ENCODE results near the gene TNPO1.

TNPO1 gene

DNA sequence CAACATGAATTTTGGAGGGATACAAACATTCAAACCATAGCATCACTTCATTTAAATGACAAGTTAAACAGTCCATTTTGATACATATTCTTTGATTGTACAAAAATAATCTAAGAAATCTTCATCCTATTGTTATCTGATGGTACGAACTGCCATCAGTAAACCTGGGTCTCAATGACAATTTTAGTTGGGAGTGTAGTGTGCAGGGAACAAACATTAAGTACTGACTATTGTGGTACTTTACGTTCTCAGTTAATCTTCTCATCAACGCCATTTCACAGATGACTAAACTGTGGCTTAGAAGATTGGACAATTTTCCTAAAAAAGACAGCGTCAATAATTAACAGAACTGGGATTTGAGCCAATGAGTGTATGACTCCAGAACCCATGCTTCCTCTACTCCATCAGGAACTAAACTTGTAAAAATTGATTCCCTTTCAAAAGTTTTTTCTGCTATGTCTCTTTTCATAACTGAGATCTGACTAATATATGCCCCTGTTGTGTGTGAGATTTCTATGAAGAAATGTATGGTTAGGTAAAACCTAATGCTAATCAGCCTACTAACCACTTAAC lies 21.1 kb downstream of the TNPO1 start:
- TF ChIP-seq GATA2 (IDR thresholded peaks at IDR 0.05; ENCODE audit: low read depth, low read length): no peak
- no peak for TF ChIP-seq GATA3 (IDR thresholded peaks at IDR 0.05; ENCODE audit: low read depth, low read length)

DNA sequence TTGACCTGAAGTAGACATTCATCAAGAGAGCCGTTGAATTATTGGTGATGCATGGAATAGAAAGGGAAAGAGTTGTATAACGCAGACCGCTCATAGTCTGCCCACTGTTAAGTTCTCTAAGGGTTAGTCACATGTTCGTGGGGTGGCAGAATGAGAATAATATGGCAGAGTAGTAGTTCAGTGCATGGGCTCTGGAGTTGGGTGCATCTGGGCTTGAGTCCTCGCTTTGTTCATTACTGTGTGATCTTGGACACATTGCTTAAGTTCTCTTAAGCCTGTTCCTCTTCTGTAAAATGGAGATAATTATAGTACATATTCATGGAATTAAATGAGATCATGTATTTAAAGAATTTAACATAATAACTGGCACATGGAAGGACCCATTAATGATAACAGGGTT lies 23.6 kb downstream of the TNPO1 start:
- no peak for TF ChIP-seq GATA2 (IDR thresholded peaks at IDR 0.05; ENCODE audit: low read depth, low read length)
- no peak for TF ChIP-seq GATA3 (IDR thresholded peaks at IDR 0.05; ENCODE audit: low read depth, low read length)

DNA sequence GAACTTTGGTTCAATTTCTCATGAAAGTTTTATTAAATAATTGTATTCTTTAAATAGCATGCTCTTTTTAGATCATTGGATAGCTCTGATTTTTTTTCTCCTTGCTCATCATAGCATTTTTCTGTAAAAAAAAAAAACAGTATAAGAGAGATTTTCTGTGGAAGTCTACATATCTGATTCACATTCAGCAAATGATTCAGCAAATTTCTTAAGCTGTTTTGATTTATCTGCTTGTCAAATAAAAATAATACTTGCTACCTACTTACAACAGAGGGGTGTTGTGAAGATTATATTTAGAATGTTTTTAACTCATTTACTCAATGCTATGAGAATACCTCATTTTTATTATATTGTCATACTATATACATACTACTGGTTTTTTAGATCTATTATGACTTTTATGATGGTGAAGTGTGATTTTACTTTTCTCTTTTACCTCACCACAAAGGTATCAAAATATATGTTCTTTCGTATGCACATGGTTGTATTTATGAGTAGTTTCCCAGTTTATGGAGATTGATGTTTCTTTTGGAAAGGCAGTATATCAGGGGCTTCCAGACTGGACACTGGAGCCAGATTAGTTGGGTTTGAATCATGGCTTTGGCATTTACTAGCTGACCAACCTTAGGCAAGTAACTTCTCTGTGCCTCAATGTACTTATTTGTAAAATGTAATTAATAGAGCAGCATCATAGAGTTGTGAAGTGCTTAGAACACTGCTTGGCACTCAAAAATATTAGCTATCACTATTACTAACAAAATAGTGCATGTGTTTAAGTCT lies 25.5 kb downstream of the TNPO1 start:
- no peak for TF ChIP-seq GATA3 (IDR thresholded peaks at IDR 0.05; ENCODE audit: low read depth, low read length)
- no peak for TF ChIP-seq GATA2 (IDR thresholded peaks at IDR 0.05; ENCODE audit: low read depth, low read length)

DNA sequence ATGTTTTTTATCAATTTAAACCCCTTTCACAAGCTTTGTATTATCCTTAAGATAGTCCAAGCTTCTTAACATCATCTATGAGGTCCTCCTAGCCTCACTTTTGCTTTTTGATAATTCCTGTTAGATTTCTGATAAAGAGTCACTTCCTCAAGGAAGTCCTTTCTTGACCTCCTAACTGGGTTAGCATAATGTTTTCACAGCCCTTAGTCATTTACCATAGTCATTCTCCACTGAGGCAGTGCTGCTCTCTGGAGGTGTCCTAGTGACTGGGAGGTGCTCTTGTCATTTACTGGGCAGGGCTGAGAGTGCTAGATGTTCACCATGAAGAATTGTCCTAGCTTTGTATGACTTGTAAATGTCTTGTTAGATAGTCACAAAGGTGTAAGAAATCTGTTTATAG lies 26.4 kb downstream of the TNPO1 start:
- TF ChIP-seq GATA2 (IDR thresholded peaks at IDR 0.05; ENCODE audit: low read depth, low read length) (no peak), GATA3 (IDR thresholded peaks at IDR 0.05; ENCODE audit: low read depth, low read length) (no peak)

DNA sequence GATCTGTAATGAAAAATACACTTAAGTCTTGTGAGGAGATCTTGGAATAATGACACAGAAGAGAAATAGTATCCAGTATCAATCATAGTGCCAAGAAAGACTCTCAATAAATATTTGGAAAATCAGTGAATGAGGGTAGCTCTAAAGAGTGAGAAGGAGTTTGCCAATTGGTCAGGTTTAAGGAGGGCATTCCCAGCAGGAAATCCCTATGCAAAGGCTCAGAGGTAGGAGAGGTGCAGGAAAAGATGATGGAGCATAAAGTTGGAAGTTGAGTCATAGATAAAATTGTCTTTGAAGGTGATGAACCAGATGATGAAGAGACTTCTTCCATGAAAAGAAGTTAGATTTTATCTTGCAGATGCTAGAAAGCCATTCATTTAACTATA lies 27.8 kb downstream of the TNPO1 start:
- TF ChIP-seq GATA2 (IDR thresholded peaks at IDR 0.05; ENCODE audit: low read depth, low read length) (no peak), GATA3 (IDR thresholded peaks at IDR 0.05; ENCODE audit: low read depth, low read length) (no peak)

DNA sequence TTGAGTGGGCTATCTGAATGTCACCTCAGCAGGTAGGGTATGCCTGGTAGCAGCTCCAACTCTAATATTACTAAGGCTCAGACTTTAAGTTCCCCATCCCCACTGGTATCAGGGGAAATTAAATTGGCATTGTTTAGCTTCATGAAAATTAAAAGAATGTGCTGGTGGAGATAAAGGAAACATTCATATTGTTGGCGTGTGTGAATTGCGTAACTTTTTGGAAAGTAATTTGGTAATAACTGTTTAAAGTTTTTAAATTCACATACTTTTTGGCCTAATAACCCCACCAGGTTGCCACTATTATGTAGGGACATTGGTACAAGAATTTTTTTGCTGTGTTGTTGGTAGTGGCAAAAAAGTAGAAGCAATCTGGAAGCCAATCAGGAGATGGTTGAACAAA lies 29.4 kb downstream of the TNPO1 start:
- TF ChIP-seq GATA3 (IDR thresholded peaks at IDR 0.05; ENCODE audit: low read depth, low read length) (no peak), GATA2 (IDR thresholded peaks at IDR 0.05; ENCODE audit: low read depth, low read length) (no peak)

DNA sequence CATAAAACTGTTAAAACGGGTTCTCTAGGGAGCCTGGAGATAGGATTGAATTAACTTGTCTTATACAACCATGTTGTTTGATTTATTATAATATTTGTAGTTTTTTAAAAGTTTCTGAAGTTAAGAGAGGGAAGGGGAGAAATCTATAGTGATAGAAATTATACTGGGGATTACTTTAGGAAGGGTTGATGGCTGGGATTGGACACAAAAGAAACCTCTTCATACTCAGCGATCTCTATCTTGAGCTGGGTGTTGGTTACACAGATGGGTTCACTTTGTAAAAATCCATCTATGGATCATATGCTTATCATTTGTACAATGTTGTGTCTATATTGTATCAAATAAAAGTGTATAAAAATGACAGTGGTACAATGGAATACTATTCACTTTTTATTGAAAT lies 30.0 kb downstream of the TNPO1 start:
- TF ChIP-seq GATA3 (IDR thresholded peaks at IDR 0.05; ENCODE audit: low read depth, low read length) (no peak), GATA2 (IDR thresholded peaks at IDR 0.05; ENCODE audit: low read depth, low read length) (no peak)

DNA sequence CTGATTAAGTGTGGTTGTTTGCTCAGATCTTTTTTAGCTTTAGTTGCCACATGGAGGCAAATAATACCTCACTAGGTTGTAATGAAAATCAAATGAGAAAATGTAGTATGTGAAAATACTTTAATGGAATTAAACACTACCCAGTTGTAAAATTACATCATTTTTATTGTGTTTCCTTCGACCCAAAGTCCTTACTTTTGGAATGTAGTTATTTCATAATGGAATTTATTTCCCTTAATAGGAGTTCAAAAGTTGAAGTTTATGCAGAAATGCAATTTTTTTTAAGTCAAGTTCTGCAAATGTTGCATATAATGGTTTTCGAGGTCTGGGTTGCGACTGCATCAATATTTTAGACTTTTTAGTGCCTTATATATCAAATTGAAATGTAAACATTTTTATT lies 31.0 kb downstream of the TNPO1 start:
- TF ChIP-seq GATA3 (IDR thresholded peaks at IDR 0.05; ENCODE audit: low read depth, low read length): no peak
- no peak for TF ChIP-seq GATA2 (IDR thresholded peaks at IDR 0.05; ENCODE audit: low read depth, low read length)

DNA sequence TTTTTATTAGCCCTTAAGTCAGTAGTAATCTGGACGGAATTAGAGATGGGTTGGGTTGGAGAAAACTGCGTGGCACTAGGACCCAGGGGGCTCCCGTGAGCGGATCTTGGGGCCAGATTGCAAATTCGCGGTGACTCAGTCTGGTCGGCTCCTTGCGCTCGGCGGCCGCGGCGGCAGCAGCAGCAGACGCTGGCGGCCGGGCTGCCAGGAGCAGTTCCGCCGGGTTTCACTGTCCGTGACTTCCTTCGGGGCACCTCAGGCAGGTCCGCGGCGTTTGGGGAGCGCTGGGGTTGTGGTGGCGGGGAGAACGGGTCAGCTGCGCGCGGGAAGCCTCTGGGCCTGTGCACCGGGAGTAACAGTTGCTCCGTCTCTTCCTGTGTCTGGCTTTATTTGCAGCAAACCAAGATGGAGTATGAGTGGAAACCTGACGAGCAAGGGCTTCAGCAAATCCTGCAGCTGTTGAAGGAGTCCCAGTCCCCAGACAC lies 31.6 kb downstream of the TNPO1 start:
- TF ChIP-seq GATA2 (IDR thresholded peaks at IDR 0.05; ENCODE audit: low read depth, low read length) (peak; percentile 88), GATA3 (IDR thresholded peaks at IDR 0.05; ENCODE audit: low read depth, low read length) (no peak)

DNA sequence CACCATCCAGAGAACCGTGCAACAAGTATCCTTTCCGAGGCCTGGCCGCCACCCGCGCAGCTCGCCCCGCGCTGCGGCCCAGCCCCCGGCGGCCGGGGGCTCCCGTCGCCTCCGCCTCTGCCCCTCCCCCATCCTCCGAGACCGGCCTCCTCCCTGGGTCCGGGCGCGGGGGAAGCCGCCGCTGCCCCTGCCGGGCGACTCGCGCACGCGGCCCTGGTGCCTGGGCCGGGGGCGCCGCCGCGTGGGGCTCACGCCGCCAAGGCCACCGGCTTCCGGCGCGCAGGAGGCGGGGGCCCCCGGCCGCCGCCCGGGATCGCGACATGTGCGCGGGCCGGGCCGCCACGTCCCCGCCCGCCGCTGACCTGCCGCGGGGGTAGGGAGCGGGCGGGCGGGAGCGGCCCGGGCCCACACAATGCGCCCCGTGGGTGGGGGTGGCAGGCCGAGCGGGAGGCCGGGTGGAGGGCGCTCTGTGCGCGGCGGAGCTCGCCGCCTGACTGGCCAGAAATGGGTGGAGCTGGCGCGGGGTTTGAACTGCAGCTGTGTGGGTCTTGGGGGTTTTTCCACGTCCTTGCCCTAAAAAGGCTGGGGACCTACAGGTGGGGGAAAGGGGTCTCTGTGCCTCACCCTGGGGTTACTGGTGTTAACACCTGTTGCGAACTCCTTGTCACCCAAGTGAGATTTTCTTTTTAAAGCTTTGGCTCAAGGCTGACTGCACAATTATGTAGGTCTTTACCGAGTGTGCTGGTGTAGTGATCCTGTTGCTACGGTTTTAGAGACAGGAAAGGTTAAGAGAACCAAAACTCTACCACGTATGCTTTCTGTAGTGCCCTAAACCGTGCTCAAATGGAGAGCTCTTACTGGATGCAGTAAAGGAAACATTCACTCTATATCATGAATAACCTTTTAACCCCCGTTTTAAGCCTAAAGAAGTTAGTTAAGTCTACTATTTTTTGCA lies 32.3 kb downstream of the TNPO1 start:
- no peak for TF ChIP-seq GATA2 (IDR thresholded peaks at IDR 0.05; ENCODE audit: low read depth, low read length)
- TF ChIP-seq GATA3 (IDR thresholded peaks at IDR 0.05; ENCODE audit: low read depth, low read length): no peak

DNA sequence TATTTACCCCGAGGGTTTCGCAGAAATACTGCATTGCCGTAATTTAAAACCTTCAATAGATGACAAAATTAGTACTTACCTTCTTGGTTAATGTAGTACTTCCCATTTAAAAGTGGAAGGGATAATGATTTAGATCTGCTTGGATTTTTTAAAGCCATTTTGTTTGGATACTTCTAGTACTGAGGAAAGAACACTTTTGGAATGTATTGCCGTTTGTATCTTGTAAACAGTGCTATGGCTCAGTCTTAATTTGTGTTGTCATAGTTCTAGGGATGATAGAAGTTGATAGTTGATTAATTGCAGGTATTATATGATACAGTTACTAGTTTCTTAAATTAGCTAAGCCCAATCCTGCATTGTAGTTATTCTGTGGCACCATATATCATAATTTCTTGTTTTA lies 33.1 kb downstream of the TNPO1 start:
- TF ChIP-seq GATA2 (IDR thresholded peaks at IDR 0.05; ENCODE audit: low read depth, low read length) (no peak), GATA3 (IDR thresholded peaks at IDR 0.05; ENCODE audit: low read depth, low read length) (no peak)

DNA sequence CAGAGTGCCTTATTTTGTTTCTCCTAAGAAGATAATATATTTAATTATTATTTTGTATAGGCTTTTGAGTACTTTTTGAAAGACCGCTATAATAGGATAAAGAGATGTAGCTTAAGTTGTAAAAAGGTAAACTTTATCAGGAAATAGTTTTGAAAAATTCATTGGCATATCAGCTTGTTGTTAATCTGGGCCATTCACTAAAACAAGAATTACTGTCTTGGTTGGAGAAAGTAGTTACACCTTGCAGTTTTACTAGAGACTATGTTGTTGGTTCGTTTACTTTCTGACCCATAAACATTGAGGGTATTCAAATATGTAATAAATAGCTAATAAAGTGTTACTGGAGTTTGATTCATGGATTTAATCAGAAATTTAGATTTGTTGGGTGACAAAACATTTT lies 33.7 kb downstream of the TNPO1 start:
- TF ChIP-seq GATA2 (IDR thresholded peaks at IDR 0.05; ENCODE audit: low read depth, low read length): no peak
- no peak for TF ChIP-seq GATA3 (IDR thresholded peaks at IDR 0.05; ENCODE audit: low read depth, low read length)

DNA sequence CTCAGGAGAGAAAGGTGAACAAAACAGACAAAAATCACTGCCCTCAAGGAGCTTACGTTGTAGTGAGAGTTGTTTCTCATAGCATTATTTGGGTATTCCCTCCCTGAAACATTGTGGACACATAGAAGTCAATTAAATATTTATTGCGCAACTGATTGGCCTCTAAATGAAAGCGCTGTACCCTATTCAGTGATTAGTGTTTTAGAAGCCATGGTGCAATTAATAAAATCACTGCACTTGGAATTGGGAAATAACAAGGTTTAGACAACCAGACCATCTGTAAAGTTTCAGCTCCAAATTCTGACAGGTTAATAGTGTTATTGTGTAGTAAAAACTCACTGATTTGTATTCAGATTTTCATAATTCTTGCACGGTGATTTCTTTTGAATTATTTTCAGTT lies 35.9 kb downstream of the TNPO1 start:
- TF ChIP-seq GATA2 (IDR thresholded peaks at IDR 0.05; ENCODE audit: low read depth, low read length): no peak
- TF ChIP-seq GATA3 (IDR thresholded peaks at IDR 0.05; ENCODE audit: low read depth, low read length): no peak

DNA sequence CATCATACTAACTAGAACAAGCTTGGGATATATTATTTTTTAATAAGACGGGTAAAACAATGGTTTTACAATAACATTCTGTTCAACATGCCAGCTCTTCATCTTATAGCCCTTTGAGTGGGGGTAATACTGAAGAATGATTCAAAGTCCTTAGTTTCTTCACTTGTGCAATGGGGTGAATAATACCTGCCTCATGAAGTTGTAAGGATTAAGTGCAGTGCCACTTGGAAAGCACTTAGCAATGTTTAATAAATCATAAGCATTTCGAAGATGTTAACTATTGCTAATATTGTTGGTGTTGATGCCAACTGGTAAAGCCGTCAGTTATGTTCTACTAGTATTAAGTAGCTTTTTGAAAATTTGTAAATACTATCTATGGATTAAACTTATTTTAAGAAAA lies 38.0 kb downstream of the TNPO1 start:
- TF ChIP-seq GATA3 (IDR thresholded peaks at IDR 0.05; ENCODE audit: low read depth, low read length) (no peak), GATA2 (IDR thresholded peaks at IDR 0.05; ENCODE audit: low read depth, low read length) (no peak)
